ENCODE measurements around the gene NOD2.

GRCh38 chr16:50744881-50745280, 51.5 kb downstream of the NOD2 start:
- TF ChIP-seq CTCF (IDR thresholded peaks at IDR 0.05), result no peak
- no peak for TF ChIP-seq ZFX (IDR thresholded peaks at IDR 0.05; ENCODE audit: borderline replicate concordance)
